Endometrial microvascular endothelial cells (primary cell): ENCODE data around the gene TTC8. TPM values are rescaled to one million over a fixed set of nuclear protein-coding genes. Genes with fewer than 3 reads are reported as not detected.
"Not testable (repeated sequence)": the region's sequence is repeated elsewhere in the genome, so short reads cannot be mapped to it uniquely, and the experiment has no call there.

Experiments used
- in situ Hi-C: cut with HindIII; loops from 2 replicates; pipeline ENCODE4 v1.10.0; 2017; ENCODE audit warnings: low sequenced_read_pairs, low pct_unique_long_range_greater_than_20kb; ENCODE audit errors: inconsistent ontology term
- total RNA-seq: library from RNA; depleted of rRNA; stranded (reverse); fragments of >200 nt; gene quantifications from one replicate; pipeline ENCODE4 v1.2.3, GENCODE V29; 2015; ENCODE audit errors: inconsistent ontology term

TTC8 gene
- total RNA-seq, result 34.1 TPM

DNA sequence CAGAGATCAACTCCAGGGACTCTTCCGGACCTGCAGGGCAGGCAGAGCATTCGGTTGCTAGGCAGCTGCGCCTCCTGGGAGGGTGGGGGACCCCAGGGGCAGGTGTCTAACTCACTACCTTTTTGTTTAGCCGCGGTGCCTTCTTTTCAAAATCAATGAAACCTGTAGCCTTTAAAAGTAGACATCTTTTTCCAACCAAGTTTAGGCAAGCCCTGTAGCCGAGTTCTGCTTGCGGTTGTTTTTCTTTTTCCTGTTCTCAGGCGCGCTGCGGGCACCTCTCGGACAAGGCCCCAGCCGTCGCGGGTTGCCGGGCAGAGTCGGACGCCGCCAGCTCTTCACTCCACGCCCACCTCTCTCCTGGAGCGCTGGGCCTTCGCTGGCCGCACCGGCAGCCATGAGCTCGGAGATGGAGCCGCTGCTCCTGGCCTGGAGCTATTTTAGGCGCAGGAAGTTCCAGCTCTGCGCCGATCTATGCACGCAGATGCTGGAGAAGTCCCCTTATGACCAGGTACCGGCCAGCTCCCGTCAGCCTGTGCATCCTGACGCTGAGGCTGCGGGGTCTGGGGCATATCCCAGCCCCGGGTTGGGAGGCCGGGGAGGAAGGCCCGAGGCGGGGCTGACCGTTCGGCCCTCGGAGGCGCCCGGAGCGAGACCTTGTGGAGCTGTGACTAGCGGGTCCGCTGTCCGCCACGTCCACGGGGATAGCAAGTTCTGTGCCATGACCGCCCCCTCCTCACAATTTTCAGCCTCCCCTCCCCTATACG, at the start of gene TTC8:
TTC8 (plus strand) TSS at position 338 of the 764 bp plus-strand sequence; CDS start at position 395, 57 bp downstream.
- in situ Hi-C loops, result no loop called here

DNA sequence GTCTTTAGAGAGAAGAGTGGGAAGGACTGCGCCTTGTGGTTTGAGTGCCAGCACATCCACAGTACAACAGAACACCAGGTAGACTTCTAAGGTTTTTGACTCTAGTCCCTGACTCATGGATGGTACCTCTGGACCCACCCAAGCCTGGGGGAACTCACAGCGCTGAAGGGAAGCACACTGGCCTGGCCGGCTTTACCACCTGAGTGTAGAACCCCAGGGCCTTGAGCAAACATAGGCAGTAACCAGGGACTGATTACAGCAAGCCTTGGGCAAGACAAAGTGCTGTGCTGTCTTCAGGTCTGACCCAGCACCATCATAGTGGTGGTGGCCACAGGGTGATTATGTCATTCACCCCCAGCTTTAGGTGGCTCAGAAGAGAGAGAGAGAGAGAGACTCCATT, 48.9 kb upstream of the TTC8 start:
- in situ Hi-C loops, result no loop called here

DNA sequence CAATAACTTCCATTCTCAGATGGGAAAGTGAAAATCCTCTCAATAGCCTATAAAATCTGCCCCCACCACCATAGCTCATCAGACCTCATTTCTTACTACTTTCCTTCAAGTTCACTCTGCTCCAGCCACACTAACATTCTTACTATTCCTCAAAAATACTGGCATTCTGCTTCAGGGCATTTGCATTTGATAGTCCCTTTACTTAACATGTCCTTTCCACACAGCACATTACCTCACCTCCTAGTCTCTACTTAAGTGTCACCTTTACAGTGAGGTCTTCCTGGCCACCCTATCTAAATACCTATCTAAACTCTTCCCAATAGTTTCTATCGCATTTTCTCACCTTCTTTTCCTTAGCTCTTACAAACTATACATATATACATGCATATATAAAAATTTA, 38.5 kb upstream of the TTC8 start:
- in situ Hi-C loops, result no loop called here

DNA sequence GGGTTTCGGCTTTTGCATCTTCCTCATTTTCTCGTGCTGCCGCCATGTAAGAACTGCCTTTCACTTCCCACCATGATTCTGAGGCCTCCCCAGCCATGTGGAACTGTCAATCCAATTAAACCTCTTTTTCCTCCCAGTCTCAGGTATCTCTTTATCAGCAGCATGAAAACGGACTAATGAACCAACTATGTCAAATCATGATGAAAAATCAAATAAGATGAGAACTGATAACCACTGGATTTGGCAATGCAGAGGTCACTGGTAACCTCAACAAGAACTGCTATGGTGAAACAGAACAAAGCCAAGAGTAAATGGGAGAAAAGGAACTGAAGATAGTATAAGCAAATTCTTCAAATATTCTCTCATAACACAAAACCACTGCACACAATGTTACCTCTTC, 37.7 kb upstream of the TTC8 start:
- in situ Hi-C loops, result no loop called here

DNA sequence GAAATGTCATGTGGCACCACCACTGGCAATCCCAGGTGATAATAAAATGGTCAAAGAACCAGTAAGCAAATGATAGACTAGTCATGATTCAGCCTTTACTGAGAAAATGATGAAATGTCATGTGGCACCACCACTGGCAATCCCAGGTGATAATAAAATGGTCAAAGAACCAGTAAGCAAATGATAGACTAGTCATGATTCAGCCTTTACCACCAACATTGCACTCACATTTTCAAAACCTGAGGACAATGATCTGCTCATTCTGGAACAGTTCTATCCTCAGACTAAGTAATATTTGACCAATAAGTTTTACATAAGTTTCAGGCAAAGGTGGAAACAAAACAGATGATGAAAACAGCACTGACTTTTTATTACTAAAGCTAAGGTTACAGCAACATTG, 34.9 kb upstream of the TTC8 start:
- in situ Hi-C loops, result not testable (repeated sequence)

DNA sequence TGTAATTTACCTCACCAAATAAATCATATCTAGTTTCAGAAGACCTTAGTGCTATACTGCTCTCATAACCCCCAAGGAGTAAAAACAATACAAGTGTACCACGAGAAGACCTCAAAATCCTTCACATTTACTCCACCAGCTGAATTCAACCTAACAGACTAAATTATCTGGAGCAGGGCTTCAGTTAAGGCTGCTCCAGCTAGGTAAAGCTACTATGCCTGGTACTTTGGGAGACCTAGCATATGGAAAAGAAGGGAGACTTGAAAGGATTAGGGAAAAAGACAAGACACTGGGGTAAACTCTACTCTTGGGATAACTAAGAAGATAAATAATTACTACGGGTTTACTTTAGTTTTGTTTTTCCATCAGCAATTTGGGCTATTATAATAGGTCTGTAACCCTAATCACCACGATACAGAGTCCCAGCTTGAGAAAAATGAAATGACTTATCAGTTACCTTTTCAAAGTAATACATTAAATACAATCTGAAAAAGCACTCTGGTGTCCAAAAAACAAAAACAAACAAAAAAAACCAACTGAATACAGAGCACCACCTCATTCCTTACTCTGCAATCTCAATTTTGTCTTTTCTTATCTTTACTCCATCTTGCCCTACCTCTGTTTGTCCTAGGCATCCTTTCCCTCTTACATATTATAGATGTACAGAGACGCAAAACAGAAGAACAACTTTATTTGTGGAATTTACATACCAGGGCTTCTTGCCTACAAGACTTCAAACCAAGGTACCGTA, 33.8 kb upstream of the TTC8 start:
- in situ Hi-C loops, result no loop called here

DNA sequence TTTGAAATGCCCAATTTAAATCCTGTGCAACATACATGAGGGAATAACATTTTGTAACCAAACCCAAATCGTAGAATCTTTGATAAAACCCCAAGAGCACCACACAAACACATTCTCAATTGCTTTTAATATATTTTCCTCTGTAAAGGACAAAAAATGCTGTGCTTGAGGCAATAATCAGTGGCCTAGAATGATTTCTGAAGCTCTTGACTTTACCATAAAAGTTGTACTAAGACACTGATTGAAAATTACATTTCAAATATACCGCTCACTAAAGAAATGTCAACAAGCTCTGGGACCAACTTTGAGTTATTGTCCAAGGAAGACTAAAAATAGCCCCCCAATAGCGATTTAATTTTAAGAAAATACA, 33.2 kb upstream of the TTC8 start:
- in situ Hi-C loops, result no loop called here

DNA sequence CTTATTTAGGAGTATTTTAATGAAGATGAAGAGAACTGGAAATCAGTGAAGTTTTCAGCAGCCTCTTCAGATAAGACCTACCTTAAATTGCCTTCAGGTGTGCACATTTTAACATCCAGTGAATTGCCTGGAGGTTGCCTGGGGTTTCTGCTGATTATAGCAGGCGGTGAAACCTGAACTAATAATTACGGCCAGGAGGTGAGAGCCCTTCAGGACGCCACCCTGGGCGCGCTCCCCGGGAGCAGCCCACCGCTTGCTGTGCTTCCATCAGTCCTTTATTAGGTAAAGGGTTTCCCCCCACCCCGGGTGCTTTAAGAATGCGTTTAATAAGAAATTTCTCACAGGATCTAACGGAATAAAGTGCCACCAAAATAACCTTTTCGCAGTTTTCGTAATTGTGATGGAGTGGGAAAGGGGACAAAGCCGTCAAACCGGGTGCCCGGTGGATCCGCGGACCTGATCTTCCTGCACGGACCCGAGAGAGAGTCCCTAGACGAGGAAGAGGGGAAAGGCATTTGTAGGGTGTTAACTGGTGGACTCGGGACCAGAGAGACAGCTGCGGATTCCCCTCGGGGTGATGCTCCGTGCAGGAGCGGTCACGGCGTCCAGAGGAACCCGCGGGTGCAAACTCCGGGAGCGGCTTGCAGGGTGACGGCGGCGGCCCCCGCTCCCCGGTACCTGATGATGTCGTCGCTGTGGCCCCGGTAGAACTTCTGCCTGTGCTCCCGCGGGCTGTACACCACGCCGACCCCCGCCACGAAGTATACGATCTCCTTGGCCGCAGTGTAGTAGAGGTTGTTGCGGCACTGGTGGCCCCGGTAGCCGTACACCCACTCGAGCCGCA, 32.6 kb upstream of the TTC8 start:
- in situ Hi-C loops, result no loop called here

DNA sequence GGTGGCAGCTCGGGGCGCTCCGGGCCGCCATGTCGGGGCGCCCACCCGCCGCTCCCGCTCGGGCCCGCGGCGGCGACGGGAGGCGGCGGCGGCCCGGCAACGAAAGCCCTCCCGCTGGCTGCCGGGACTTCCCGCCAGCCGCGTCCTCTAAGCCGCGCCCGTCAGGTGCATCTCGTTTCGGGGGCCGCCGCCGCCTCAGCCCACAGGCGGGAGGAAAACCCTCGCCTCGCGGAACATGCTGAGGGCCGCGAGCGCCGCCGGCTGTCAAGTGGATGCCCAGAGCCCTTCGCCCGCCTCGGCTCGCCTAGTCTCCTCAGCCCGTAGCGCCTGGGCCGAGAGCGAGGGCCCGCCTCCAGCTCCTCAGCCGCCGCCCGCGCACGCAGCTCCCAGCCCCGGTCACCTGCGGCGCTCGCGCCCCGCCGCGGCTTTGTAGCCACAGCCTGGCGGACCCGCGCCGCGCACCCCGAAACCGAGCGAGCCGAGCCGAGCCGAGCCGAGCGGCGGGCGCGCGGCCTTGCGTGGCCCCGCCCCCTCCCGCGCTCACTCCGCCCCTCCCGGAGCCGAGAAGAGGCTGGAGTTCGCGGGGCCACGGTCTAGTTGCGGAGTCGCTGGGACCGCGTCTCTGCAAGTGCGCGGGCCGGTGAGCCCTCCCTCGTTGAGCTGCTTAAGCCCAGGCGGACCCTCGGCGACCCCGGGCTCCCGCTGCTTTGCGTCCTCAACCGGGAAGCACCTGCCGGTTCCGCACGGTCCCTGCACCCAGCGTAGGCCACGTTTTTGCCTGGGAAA, 31.8 kb upstream of the TTC8 start, which contains the start of gene EML5:
EML5 (minus strand) TSS at position 481 of the 786 bp plus-strand sequence; CDS start at position 31, 450 bp downstream.
- in situ Hi-C loops, result no loop called here

DNA sequence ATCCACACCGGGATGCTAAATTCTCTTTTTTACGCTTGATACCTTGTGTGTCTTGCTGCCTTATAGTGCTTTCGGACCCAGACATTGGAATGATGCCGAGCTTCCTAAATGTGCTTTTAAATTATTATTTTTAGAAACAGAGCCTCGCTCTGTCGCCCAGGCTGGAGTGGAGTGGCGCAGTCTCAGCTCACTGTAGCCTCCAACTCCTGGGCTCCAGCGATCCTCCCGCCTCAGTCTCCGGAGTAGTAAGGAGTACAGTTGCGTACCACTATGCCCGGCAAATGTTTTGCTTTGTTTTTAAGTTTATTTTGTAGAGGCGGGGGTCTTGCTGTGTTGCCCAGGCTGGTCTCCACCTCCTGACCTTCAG, 31.2 kb upstream of the TTC8 start:
- in situ Hi-C loops, result no loop called here

DNA sequence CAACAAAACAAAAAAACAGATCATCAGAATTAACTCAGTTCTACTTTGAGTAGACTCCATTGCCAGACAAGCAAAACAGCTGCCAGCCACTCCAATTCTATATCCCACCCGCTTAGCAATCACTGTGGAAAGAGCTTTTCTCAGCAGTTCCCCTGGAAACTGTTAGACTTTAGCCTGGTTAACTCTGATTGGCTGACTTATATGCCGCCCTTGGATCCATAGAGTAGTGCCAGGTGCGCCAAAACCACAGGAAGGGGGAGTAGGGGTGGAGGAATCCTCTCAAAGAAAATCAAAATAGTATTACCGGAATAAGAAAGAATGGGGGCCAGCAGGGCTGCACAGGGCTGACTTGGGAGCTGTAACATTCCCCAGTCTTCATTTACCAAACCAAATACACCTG, 26.3 kb upstream of the TTC8 start:
- in situ Hi-C loops, result no loop called here

DNA sequence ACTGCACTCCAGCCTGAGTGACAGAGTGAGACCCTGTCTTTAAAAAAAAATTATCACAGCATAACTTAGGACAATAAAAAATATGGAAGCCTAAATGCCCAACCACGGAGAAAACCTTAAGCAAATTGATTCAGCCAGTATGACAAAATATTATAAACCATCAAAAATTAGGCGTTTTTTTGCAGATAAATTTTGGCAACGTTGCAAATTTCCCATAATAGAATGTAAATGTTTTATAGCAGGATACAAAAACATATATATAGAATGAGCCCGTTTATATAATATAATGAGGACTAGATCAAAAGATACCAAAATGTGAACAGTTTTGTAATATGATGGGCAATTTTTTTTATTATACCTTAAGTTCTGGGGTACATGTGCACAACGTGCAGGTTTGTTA, 24.9 kb upstream of the TTC8 start:
- in situ Hi-C loops, result no loop called here

DNA sequence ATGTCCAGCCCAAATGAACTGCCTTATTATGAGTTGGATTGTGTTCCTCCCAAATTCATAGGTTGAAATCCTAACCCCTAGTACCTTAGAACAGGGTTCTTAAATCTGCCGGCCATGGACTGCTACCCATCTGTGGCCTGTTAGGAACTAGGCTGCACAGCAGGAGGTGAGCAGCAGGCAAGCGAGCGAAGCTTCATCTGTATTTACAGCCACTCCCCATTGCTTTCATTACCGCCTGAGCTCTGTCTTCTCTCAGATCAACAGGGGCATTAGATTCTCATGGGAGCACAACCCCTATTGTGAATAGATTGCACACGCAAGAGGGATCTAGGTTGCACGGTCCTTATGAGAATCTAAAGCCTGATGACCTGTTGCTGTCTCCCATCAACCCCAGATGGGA, 21.9 kb upstream of the TTC8 start:
- in situ Hi-C loops, result no loop called here

DNA sequence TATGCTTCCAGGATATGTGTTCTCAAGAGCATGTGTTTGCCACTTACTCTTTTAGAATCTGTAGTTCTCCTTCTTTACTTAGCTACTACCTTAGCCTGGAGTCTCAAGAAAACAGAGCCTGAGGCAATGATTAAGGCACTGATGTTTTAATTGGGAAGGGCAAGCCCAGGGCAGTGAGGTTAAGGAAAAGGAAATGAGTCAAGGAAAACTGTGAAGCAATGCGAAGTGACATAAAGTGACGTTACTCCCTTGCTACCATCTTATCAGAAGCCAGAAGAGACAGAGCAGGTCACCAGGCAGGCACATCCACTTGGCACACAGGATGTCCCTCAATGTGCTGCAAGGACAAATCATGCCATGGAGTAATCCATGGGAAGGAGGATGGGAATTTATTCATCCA, 20.4 kb upstream of the TTC8 start:
- in situ Hi-C loops, result no loop called here

DNA sequence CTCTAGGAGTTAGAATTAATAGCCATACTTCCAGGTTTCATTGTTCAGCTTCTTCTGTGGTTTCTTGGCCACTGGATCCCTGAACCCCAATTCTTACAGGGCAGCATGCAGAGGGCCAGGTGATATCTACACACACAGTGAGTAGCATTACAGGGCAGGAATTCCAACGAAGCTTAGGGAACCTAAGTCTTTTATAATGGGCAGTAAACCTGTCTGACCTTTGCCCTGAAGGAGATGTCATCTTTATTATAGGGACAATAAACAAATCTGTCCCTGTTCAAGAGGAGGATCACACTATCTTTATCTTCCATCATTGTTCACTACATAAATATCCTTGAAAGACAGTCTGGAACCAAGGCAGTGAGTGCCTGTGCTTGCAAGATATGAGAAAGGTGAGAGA, 20.0 kb upstream of the TTC8 start:
- in situ Hi-C loops, result no loop called here

DNA sequence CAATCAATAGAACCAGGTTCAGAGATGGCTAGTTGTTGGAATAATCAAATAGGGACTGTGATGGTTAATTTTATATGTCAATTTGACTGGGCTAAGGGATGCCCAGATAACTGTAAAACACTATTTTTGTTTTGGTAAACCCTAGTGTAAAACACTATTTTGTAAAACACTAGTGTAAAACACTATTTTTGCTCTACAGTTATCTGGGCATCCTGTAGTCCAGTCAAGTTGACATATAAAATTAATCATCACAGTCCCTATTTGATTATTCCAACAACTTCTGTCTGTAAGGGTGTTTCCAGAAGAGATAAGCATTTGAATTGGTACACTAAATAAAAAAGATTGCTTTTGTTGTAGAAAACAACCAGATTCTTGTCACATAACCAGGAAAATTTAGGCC, 16.1 kb upstream of the TTC8 start:
- in situ Hi-C loops, result no loop called here

DNA sequence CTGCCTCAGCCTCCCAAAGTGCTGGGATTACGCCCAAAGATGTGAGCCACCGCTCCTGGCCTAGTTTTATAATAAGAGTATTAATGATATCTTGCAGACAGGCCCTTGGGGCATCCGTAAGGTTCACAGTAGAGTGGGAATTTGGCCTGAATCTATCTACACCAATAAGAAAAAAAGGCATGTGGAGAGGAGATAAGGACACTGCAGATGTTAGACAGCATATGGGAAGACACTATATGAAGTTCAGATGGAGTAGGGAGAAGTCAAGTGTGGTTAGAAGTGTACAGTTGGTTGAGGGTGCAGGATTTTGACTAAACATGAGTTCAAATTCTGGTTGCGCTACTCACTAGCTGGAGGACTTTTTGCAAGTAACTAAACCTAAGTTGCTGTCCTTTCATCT, 8.5 kb upstream of the TTC8 start:
- in situ Hi-C loops, result no loop called here

DNA sequence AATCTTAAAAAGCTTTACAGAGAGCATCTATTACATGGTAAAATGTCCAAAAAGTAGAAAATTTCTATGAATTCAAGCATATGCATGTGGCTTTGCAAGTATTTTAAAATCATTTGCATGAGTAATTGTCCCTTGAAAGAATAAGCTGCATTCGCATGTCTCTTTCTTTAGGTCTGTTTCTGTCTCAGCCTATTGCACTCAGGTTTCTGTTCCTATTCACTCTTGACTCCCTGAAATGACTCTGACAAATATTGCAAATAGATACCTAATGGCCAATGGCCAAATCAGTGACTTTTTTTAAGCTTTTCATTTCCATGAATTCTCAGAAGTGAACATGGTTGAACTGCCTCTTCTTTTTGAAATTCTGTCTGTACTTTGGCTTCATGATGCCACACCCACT, 6.4 kb upstream of the TTC8 start:
- in situ Hi-C loops, result no loop called here

DNA sequence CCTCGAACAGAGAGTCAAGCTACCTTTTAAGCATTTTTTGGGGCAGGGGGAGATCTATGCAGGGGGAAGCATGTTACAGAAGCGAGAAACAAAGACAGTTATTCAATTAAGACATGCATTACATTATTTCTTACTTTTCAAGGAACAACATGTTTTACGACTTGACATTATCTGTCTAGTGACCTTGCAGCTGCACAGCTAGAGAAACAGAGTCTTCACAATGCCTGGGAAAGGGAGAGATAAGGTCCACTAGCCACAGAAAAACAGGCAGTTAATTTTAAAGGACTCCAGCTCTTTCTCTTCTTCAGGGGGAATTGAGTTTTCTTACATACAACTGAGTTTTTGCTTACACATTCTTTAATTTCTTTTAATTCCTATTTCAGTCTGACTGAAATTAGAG, 4.8 kb upstream of the TTC8 start:
- in situ Hi-C loops, result not testable (repeated sequence)
